ENCODE data around the gene PYGM.
"Not testable (repeated sequence)": the region's sequence is repeated elsewhere in the genome, so short reads cannot be mapped to it uniquely, and the experiment has no call there.

The PYGM gene

DNA sequence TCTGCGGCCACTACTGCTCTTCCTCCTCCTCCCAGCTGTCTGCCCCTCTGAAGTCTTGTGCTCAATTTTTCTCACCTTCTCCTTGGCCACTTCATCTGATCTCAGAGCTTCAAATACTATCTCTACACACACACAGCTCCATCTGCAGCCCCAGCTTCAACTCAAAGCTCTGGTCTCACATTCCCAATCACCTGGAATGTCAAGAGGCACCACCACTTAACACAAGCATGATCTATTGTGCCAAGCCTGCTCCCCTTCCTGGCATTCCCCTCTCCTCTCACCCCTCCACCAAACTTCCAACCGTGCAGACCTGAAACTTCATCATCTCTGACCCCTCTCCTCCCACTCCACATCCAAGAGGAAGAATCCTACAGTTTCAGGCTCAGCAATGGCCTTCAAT is 54.3 kb downstream of the PYGM start:
- no peak overlapping the region for H3K4me3 ChIP-seq (ENCODE audit: low read length)
- no CpG with 5 or more reads among the region's 2 CpGs for WGBS (ENCODE audit: insufficient coverage, insufficient read length)
- H3K9me3 ChIP-seq (ENCODE audit: control insufficient read depth, insufficient read depth, low read length), result no peaks in the 10 kb centered on the region
- DNase-seq (ENCODE audit: low read depth, low spot score), result no peak
- H3K4me1 ChIP-seq (ENCODE audit: control insufficient read depth, insufficient read depth, low read length), result 0 out of 2 replicates have a peak, but pooled peaks cover under 1% of the 10 kb centered on the region
- no peak overlapping the region for H3K27ac ChIP-seq (ENCODE audit: low read length)
- no peaks in the 10 kb centered on the region for H3K36me3 ChIP-seq (ENCODE audit: control insufficient read depth, insufficient read depth, low read length)
- H3K27me3 ChIP-seq (ENCODE audit: control insufficient read depth, insufficient read depth, low read length), result no peaks in the 10 kb centered on the region

DNA sequence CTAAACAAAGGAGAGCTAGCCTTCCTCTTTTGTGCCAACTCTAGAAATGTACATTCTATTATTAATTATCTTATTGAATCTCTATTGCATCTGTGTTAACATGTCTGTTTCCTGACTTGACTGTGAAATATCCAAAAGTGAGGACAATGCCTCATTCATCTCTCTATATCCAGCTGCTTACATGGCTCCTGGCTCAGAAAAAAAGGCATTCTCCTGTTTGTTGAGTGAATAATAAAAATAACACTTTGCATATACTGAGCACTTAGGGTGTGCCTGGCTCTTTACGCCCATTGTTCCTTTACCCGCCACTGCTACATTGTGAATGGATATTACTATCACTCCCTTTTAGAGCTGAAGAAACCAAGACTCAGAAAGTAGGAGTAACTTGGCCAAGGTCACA is 56.7 kb downstream of the PYGM start:
- Histone ChIP-seq H3K27ac (ENCODE audit: low read length) (no peak overlapping the region), H3K4me3 (ENCODE audit: low read length) (no peak overlapping the region), H3K9me3 (ENCODE audit: control insufficient read depth, insufficient read depth, low read length) (no peaks in the 10 kb centered on the region), H3K36me3 (ENCODE audit: control insufficient read depth, insufficient read depth, low read length) (no peaks in the 10 kb centered on the region), H3K27me3 (ENCODE audit: control insufficient read depth, insufficient read depth, low read length) (no peaks in the 10 kb centered on the region), H3K4me1 (ENCODE audit: control insufficient read depth, insufficient read depth, low read length) (no peaks in the 10 kb centered on the region)
- WGBS (ENCODE audit: insufficient coverage, insufficient read length), result no CpG with 5 or more reads among the region's 2 CpGs
- DNase-seq (ENCODE audit: low read depth, low spot score), result no peak

DNA sequence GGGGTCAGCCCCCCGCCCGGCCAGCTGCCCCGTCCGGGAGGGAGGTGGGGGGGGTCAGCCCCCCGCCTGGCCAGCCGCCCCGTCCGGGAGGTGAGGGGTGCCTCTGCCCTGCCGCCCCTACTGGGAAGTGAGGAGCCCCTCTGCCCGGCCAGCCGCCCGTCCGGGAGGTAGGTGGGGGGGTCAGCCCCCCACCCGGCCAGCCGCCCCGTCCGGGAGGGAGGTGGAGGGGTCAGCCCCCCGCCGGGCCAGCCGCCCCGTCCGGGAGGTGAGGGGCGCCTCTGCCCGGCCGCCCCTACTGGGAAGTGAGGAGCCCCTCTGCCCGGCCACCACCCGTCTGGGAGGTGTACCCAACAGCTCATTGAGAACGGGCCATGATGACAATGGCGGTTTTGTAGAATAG is 57.8 kb downstream of the PYGM start:
- not testable (repeated sequence) for H3K27me3 ChIP-seq (ENCODE audit: control insufficient read depth, insufficient read depth, low read length); H3K27ac ChIP-seq (ENCODE audit: low read length); DNase-seq (ENCODE audit: low read depth, low spot score); H3K4me3 ChIP-seq (ENCODE audit: low read length); H3K9me3 ChIP-seq (ENCODE audit: control insufficient read depth, insufficient read depth, low read length); H3K4me1 ChIP-seq (ENCODE audit: control insufficient read depth, insufficient read depth, low read length); H3K36me3 ChIP-seq (ENCODE audit: control insufficient read depth, insufficient read depth, low read length)
- no CpG with 5 or more reads among the region's 29 CpGs for WGBS (ENCODE audit: insufficient coverage, insufficient read length)

DNA sequence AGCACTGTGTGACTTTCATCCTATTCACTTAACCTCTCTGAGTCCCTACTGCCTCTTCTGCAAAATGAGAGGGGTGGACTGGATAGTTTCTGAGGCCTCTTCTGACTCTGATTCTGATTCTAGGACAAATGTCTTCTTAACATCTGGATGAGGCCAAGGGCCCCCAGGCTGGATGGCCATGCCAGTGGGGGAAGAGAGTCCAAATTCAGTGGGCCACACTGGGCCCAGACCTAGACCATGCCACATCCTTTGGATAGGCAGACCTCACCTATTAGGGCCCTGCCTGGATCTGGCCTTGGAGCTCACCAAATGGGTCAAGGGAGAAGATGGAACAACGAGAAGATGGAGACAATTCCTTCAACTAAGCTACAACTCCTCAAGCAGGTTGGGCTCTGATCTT is 61.3 kb downstream of the PYGM start:
- Histone ChIP-seq H3K36me3 (ENCODE audit: control insufficient read depth, insufficient read depth, low read length) (no peaks in the 10 kb centered on the region), H3K27me3 (ENCODE audit: control insufficient read depth, insufficient read depth, low read length) (no peaks in the 10 kb centered on the region), H3K9me3 (ENCODE audit: control insufficient read depth, insufficient read depth, low read length) (no peaks in the 10 kb centered on the region), H3K4me3 (ENCODE audit: low read length) (no peak overlapping the region), H3K27ac (ENCODE audit: low read length) (no peak overlapping the region), H3K4me1 (ENCODE audit: control insufficient read depth, insufficient read depth, low read length) (no peaks in the 10 kb centered on the region)
- WGBS (ENCODE audit: insufficient coverage, insufficient read length), result no CpG with 5 or more reads among the region's 1 CpG
- no peak for DNase-seq (ENCODE audit: low read depth, low spot score)

DNA sequence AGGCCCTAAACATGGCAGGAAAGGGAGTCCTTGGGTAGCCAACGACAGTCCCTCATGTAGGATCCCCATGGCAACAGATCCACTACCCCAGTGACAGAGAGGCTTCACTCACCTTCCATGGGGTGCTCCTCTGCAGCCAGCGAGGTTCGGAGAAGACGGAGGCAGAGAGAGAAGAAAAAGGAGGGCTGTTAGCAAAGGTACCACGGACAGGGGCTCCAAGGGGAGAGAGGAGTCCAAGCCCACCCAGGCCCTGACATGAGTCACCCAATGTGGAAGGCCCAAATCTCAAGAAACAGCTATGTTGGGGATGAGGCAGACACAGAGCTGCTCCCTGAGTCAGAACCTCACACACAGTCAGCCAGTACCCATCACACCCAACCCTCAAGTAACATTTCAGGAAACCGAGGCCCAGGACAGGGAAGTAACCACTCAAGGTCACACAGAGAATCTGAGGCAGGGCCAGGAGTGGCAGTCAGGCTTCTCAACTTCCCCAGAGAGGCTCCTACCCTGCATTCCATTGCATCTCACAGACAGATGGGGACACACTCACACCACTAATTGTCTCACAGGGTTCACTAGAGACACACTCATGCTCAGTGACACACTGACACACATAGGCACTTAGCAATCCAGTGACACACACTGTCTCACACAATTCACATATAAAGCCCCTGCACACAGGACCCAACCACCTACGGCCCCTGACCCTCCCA is 62.0 kb downstream of the PYGM start:
- no peak for DNase-seq (ENCODE audit: low read depth, low spot score)
- no CpG with 5 or more reads among the region's 7 CpGs for WGBS (ENCODE audit: insufficient coverage, insufficient read length)
- no peaks in the 10 kb centered on the region for H3K9me3 ChIP-seq (ENCODE audit: control insufficient read depth, insufficient read depth, low read length)
- no peak overlapping the region for H3K4me3 ChIP-seq (ENCODE audit: low read length)
- no peaks in the 10 kb centered on the region for H3K27me3 ChIP-seq (ENCODE audit: control insufficient read depth, insufficient read depth, low read length)
- no peaks in the 10 kb centered on the region for H3K4me1 ChIP-seq (ENCODE audit: control insufficient read depth, insufficient read depth, low read length)
- no peak overlapping the region for H3K27ac ChIP-seq (ENCODE audit: low read length)
- no peaks in the 10 kb centered on the region for H3K36me3 ChIP-seq (ENCODE audit: control insufficient read depth, insufficient read depth, low read length)

All from iPS DF 6.9 (cell line).